Adipocyte (in vitro differentiated cells): ENCODE measurements around the gene RNF220.

Experiments used
- DNase-seq: peaks from one replicate; pipeline ENCODE4 v3.0.0-alpha.2; 2015; ENCODE audit warnings: low read depth
- H3K27me3 ChIP-seq: replicated peaks from 2 replicates; pipeline ENCODE4 v1.7.0; 2013; ENCODE audit warnings: mild to moderate bottlenecking, low read length, moderate library complexity; ENCODE audit not compliant: control insufficient read depth, insufficient read depth
- H3K36me3 ChIP-seq: 2 replicates; pipeline ENCODE4 v1.7.0; 2013; ENCODE audit warnings: low read length, mild to moderate bottlenecking, moderate library complexity; ENCODE audit not compliant: control insufficient read depth, insufficient read depth, severe bottlenecking
- H3K4me1 ChIP-seq: 2 replicates; pipeline ENCODE4 v1.7.0; 2013; ENCODE audit warnings: mild to moderate bottlenecking, low read length, moderate library complexity; ENCODE audit not compliant: control insufficient read depth, insufficient read depth
- H3K4me3 ChIP-seq: 2 replicates; pipeline ENCODE4 v1.7.0; 2013; ENCODE audit warnings: mild to moderate bottlenecking, low read length, moderate library complexity
- H3K9ac ChIP-seq: 2 replicates; pipeline ENCODE4 v1.7.0; 2013; ENCODE audit warnings: mild to moderate bottlenecking, low read length, moderate library complexity
- H3K9me3 ChIP-seq: 2 replicates; pipeline ENCODE4 v1.7.0; 2013; ENCODE audit warnings: mild to moderate bottlenecking, low read length, moderate library complexity; ENCODE audit not compliant: control insufficient read depth

The RNF220 gene

DNA sequence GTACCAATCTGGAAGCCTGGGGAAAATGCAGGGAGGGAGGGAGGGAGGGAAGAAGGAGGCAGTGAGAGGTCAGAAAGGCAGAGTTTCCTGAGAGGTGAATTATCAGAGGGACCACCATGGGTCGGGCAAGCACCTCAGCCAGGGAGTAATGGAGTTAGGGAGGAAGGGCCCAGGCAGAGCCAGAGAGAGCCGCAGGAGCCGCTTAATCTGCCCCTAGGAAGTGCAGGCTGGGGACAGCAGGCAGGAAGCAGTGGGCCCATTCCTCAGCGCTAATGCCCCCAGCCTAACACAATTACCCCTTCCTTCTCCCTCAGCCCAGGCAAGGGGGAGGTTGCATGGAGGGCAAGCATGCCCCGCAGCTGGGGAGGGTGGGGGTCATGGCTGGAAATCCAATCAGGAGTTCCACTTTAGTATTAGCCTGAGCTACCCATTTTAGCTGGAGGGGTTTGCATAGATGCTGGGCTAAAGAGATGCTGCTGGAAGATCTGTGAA, 160.2 kb downstream of the RNF220 start:
- no peak overlapping the region for H3K9ac ChIP-seq
- no peaks in the 10 kb centered on the region for H3K4me1 ChIP-seq
- H3K36me3 ChIP-seq: no peaks in the 10 kb centered on the region
- no peak for DNase-seq
- no peaks in the 10 kb centered on the region for H3K9me3 ChIP-seq
- H3K27me3 ChIP-seq: peaks cover 83% of the 10 kb centered on the region
- no peak overlapping the region for H3K4me3 ChIP-seq

- Histone ChIP-seq H3K4me3 (no peak overlapping the region), H3K9me3 (no peaks in the 10 kb centered on the region), H3K36me3 (no peaks in the 10 kb centered on the region), H3K9ac (no peak overlapping the region), H3K4me1 (no peaks in the 10 kb centered on the region), H3K27me3 (peaks cover 85% of the 10 kb centered on the region)
- no peak for DNase-seq
These were observed 160.8 kb downstream of the RNF220 start for GRCh38 chr1:44565833-44566232.

GRCh38 chr1:44566281-44567046, 161.4 kb downstream of the RNF220 start:
- Histone ChIP-seq H3K36me3 (no peaks in the 10 kb centered on the region), H3K27me3 (peaks cover 89% of the 10 kb centered on the region), H3K4me1 (no peaks in the 10 kb centered on the region), H3K9ac (no peak overlapping the region), H3K9me3 (no peaks in the 10 kb centered on the region), H3K4me3 (no peak overlapping the region)
- no peak for DNase-seq

- H3K4me1 ChIP-seq: no peaks in the 10 kb centered on the region
- no peaks in the 10 kb centered on the region for H3K36me3 ChIP-seq
- peaks cover 78% of the 10 kb centered on the region for H3K27me3 ChIP-seq
- DNase-seq: no peak
- H3K4me3 ChIP-seq: no peak overlapping the region
- H3K9me3 ChIP-seq: no peaks in the 10 kb centered on the region
- H3K9ac ChIP-seq: no peak overlapping the region
These were observed 163.3 kb downstream of the RNF220 start for GRCh38 chr1:44568128-44568900.

GRCh38 chr1:44569491-44569890, 164.4 kb downstream of the RNF220 start:
- H3K27me3 ChIP-seq: peaks cover 68% of the 10 kb centered on the region
- DNase-seq: no peak

DNA sequence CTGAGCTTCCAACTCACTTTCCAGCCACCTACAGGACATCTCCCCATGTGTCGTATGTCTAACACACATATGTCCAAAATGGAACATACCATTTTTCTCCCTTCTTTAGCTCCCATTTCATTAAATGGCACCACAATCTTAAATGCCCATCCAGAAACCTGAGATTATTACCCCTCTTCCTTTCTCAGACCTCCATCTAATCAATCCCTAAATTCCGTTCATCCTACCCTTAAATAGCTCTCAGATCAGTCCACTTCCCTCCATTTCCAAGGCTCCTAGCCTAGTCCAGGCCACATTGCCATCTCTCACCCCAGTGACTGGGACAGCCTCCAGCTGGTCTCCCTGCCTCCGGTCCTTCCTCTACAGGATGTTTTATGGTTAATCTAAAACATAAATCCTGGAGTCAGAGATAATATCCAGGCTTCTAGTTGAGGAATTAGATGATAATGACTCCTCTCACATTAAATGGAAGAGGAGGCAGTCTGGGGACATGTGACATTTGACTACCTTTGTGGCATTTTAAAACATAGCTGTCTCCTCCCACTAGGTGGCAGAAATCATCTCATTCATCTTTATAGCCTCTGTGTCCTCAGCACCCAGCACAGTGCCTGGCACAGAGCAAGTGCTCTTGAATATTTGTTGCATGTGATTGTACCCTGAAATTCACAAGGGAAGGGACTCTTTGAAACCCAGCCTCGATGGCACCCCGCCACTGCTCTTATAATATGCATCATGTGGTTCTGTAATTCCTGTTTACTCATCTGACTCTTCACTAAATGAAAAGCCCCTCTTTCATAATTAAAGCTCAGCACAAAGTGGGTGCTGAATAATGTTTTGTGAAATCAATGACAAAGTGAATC, 166.9 kb downstream of the RNF220 start:
- no peaks in the 10 kb centered on the region for H3K4me1 ChIP-seq
- H3K27me3 ChIP-seq: peaks cover 61% of the 10 kb centered on the region
- H3K4me3 ChIP-seq: no peak overlapping the region
- no peaks in the 10 kb centered on the region for H3K36me3 ChIP-seq
- peak; percentile 24 for DNase-seq
- H3K9ac ChIP-seq: no peak overlapping the region
- H3K9me3 ChIP-seq: no peaks in the 10 kb centered on the region

More at GRCh38 chr1:44569491-44569890, 164.4 kb downstream of the RNF220 start:
- H3K4me3 ChIP-seq: no peak overlapping the region
- H3K9me3 ChIP-seq: no peaks in the 10 kb centered on the region
- no peak overlapping the region for H3K9ac ChIP-seq
- H3K4me1 ChIP-seq: no peaks in the 10 kb centered on the region
- no peaks in the 10 kb centered on the region for H3K36me3 ChIP-seq

- Histone ChIP-seq H3K4me3 (no peak overlapping the region), H3K4me1 (no peaks in the 10 kb centered on the region), H3K9me3 (no peaks in the 10 kb centered on the region), H3K27me3 (peaks cover 55% of the 10 kb centered on the region), H3K9ac (no peak overlapping the region), H3K36me3 (no peaks in the 10 kb centered on the region)
- DNase-seq: no peak
These were observed 167.5 kb downstream of the RNF220 start for GRCh38 chr1:44572572-44572879.

DNA sequence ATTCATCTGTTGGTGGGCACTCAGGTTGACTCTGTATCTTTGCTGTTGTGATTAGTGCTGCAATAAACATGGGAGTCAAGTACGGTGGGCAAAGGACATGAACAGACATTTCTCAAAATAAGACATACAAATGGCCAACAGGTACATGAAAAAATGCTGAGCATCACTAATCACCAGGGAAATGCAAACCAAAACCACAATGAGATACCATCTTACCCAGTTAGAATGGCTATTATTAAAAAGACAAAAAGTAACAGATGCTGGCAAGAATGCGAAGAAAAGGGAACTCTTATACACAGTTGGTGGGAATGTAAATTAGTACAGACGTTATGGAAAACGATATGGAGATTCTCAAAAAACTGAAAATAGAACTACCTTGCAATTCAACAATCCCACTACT, 170.3 kb downstream of the RNF220 start:
- no peak for DNase-seq
- Histone ChIP-seq H3K9ac (no peak overlapping the region), H3K27me3 (peaks cover 40% of the 10 kb centered on the region), H3K4me1 (no peaks in the 10 kb centered on the region), H3K36me3 (no peaks in the 10 kb centered on the region), H3K9me3 (no peaks in the 10 kb centered on the region), H3K4me3 (no peak overlapping the region)

- no peak overlapping the region for H3K9ac ChIP-seq
- H3K9me3 ChIP-seq: peaks cover 2% of the 10 kb centered on the region
- DNase-seq: no peak
- H3K4me3 ChIP-seq: no peak overlapping the region
- H3K27me3 ChIP-seq: peaks cover 44% of the 10 kb centered on the region
- no peaks in the 10 kb centered on the region for H3K4me1 ChIP-seq
- H3K36me3 ChIP-seq: no peaks in the 10 kb centered on the region
These were observed 171.5 kb downstream of the RNF220 start for GRCh38 chr1:44576456-44577150.

- no peaks in the 10 kb centered on the region for H3K36me3 ChIP-seq
- peaks cover 5% of the 10 kb centered on the region for H3K9me3 ChIP-seq
- H3K27me3 ChIP-seq: peaks cover 62% of the 10 kb centered on the region
These were observed 176.2 kb downstream of the RNF220 start for GRCh38 chr1:44581205-44581604.

More at GRCh38 chr1:44581205-44581604, 176.2 kb downstream of the RNF220 start:
- no peak overlapping the region for H3K4me3 ChIP-seq
- H3K9ac ChIP-seq: no peak overlapping the region
- no peaks in the 10 kb centered on the region for H3K4me1 ChIP-seq
- DNase-seq: no peak
